ENCODE results near the gene SMIM30.
A peak's percentile ranks its signal among the peaks of the same experiment; 100 is the strongest.
"Not testable (repeated sequence)": the region's sequence is repeated elsewhere in the genome, so short reads cannot be mapped to it uniquely, and the experiment has no call there.

The SMIM30 gene

DNA sequence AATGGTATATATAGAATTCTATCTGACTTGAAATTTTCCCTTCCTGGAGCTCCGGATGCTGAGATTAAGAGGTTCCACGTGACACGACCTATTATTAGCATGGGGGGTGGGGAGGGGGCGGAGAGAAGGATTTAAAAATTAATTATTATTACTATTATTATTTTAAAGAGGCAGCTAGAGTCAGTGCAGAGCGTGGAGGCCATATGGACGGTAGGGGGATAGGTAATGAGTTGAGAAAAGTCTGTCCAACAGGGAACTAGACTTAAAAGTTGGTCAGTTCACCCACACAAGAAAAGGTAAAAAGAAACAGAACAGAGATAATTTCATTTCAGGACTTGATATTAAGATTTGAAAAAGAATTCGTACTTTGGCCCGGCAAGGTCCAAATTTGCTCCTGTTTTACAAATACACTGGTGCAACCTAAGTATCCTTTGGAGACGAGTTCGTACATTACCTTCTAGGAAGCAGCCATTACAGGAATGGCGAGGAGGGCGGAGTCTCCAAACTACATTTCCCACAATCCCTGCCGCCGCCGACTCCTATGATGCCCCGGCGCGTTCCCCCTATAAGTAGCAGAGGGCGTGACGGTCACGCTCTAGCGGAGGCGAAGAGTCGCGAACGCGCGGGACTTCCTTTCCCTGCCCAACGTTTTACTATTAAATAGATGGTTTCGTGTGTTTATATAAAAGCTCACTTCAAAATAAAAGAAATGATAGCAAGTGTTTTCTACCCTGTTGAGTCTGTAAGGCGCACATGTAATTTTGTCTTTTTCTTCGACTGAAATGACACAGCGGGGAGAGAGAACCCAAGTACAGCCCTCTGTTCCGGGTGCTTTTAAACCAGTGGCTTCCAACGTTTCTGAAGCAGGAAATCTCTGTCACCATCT, at the start of gene SMIM30:
Gene SMIM30, minus strand, starts transcription at position 481 of the 886 bp plus-strand sequence. CDS start 976 bp downstream, outside the sequence.
- peak; percentile 83 for DNase-seq

DNA sequence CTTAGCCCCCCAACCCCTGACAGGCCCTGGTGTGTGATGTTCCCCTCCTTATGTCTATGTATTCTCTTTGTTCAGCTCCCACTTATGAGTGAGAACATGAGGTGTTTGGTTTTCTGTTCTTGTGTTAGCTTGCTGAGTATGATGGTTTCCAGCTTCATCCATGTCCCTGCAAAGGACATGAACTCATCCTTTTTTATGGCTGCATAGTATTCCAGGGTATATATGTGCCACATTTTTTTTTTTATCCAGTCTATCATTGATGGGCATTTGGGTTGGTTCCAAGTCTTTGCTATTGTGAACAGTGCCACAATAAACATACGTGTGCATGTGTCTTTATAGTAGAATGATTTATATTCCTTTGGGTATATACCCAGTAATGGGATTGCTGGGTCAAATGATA, 47.8 kb upstream of the SMIM30 start:
- not testable (repeated sequence) for DNase-seq

GRCh38 chr7:113161050-113161449, 42.7 kb upstream of the SMIM30 start:
- no peak for DNase-seq

DNA sequence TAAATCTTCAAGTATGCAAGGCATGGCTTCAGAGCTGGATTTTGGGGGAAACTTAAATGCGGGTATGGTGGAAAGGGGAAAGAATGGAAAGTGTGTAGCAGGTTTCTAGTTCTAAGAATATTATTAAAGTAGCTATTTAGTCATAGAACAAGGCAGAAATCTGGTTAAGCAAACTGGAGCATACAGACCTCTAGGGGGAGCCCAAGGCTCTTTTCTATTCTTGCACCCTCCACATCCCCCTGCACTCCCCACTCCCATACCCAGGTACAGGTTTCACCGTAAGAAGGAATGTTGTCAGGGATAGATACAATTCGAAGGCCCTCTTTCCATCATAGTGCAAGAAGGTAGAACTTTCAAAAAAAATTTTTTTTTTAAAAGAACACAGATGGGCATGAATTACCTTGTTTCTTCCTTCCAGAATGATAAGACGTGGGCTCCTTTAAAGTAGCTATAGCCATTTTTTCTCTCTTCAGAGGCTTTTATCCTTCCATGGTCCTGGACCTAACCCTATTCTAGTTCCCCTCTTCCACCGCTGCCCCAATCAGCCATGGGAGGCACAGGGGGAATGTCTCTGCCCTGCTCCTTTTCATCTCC, 41.5 kb upstream of the SMIM30 start:
- no peak for DNase-seq

GRCh38 chr7:113158756-113159155, 40.4 kb upstream of the SMIM30 start:
- DNase-seq: no peak

GRCh38 chr7:113154117-113154516, 35.8 kb upstream of the SMIM30 start:
- DNase-seq: no peak

- DNase-seq: no peak
Observed at GRCh38 chr7:113144817-113145216, 26.5 kb upstream of the SMIM30 start.

- no peak for DNase-seq
Observed at GRCh38 chr7:113143486-113144257, 25.3 kb upstream of the SMIM30 start.

DNA sequence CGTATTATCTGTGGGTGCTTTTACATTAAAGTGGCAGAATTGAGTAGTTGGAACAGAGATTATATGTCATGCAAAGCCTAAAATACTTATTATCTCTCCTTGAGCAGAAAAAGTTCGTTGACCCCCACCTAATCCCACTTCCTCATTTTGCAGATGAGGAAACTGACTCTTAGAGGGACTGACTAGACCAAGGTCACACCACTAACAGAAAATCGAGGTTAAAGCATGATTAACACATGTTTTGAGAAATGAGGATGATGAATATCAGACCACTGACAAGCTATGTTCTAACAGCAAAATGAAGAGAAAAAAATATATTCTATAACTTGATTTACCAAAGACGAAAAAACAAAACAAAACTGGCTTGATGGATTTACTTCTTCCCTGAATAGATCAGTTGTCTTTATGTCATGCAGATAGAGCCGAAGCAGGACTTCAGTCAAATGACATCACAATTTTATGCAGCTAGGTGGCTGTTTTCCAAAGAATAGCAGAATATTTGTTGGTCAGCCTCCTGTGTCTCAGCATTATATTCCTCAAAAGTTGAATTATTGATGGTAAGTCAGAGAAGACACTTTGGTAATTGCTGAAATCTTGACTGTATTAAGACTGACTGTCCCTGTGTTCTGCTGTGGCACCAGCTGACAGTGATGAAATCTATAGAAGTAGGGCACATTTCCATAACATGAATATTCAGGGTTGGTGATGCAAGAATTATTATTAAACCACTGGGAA, 24.2 kb upstream of the SMIM30 start:
- DNase-seq: no peak

DNA sequence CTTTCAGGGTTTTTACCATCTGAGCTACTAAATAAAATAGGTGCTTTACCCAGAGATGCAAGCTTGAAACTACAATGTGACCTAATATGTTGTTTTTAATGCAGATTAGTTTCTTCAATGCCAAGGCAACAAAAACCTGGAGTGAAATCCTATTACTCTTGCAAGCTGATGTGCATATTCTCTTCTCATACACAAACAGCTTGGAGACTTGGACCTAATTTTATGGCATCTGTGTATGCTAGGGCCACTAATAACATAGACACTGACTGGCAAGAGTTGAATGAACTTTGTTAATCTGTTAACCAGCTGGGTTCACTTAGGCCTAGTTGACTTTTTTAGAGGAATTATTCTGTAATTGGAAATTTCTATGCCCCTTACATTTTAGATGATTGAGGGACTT, 23.4 kb upstream of the SMIM30 start:
- no peak for DNase-seq

- DNase-seq: no peak
Observed at GRCh38 chr7:113140956-113141355, 22.6 kb upstream of the SMIM30 start.

DNA sequence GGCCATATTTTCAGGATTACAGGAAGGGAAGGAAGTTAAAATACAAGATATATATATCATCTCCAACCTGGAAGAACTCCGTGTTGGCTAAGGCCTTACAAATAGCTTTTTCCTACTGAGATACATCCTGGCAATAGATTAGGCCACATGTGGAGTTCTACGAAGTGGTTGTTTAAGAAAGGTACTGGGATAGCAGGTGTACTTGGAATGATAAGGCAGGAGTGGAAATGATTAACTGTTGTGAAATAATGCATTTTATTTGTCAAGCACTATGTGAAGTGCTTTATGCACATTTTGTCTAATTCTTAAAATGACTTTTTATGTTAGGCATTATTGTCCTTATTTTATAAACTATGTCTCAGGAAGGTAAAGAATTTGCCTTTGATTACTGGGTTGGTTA, 18.9 kb upstream of the SMIM30 start:
- DNase-seq: no peak

DNA sequence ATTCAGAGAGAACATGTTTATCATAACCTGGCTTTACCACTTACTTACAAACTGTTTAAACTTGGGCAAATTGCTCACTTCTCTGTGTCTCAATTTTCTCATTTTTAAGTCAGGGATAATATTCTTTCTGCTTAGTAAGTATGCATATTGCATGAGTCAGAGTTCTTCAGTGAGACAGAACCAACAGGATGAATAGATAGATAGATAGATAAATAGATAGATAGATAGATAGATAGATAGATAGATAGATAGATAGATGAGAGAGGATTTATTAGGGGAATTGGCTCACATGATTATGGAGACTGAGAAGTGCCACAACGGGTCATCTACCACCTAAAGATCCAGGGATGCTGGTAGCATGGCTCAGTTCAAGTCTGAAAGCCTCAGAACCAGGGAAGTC, 15.7 kb upstream of the SMIM30 start:
- no peak for DNase-seq

DNA sequence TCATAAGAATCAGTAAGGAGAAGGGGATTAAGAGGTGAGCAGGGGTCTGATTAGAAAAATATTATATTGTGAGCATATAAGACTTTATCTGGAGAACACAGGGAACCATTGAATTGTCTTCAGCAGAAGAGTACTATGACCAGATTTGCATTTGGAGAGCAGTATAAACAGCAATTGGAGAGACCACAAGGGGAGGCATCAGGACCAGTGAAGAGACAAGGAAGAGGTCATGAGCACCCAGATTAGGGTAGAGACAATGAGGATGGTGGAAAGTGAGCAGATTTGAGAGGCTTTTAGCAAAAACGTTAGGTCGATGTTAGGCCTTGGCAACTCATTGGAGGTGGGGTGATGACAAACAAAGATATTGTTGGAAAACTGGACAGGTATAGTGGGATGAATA, 13.0 kb upstream of the SMIM30 start:
- DNase-seq: no peak

GRCh38 chr7:113128031-113128430, 9.7 kb upstream of the SMIM30 start:
- DNase-seq: no peak

GRCh38 chr7:113125728-113126127, 7.4 kb upstream of the SMIM30 start:
- no peak for DNase-seq

GRCh38 chr7:113122744-113123143, 4.4 kb upstream of the SMIM30 start:
- no peak for DNase-seq

GRCh38 chr7:113120647-113121046, 2.3 kb upstream of the SMIM30 start:
- no peak for DNase-seq

GRCh38 chr7:113119429-113119828, 1.1 kb upstream of the SMIM30 start:
- no peak for DNase-seq

GRCh38 chr7:113117374-113117774, 980 bp downstream of the SMIM30 start:
- DNase-seq: not testable (repeated sequence)

DNA sequence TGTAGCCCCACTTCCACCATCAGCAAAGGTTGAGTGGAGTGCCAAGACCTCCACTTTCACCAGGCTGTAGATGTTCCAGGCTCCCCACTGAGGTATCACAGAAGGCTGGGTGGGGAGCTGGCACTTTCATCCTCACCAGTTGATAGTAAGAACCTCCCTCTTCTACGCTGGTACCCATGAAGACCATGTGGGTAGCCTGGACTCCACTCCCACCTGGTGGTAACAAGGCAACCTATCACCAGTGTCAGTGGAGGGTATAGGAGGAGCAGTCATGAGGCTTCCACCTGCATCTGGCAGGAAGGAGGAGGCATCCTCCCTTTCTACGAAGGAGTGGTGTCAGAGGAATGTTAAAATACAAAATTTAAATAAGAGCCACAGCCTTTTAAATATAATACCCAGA, 4.4 kb downstream of the SMIM30 start:
- no peak for DNase-seq

- DNase-seq: no peak
Observed at GRCh38 chr7:113109718-113110117, 8.6 kb downstream of the SMIM30 start.

- no peak for DNase-seq
Observed at GRCh38 chr7:113100121-113100603, 18.2 kb downstream of the SMIM30 start.

All from activated T-cell treated with anti-CD3 and anti-CD28 coated beads, Interleukin-2, amount 50 U/mL, for 1 hour (primary cell).